Stimulated activated CD8-positive, alpha-beta memory T cell treated with anti-CD3 and anti-CD28 coated beads, Interleukin-2, amount 100 ng/mL, for 1 hour (primary cell): ENCODE data around the gene RGL4.

Source experiments
- DNase-seq, 2 donors: peaks; one replicate each; pipeline ENCODE4 v3.0.0-alpha.2; 2020; ENCODE audit warnings: low read depth in 2 of 2

The RGL4 gene

GRCh38 chr22:23681026-23681809, 9.6 kb upstream of the RGL4 start:
- no peak for DNase-seq

- no peak for DNase-seq
Observed at GRCh38 chr22:23682077-23682476, 8.7 kb upstream of the RGL4 start.

- no peak for DNase-seq
Observed at GRCh38 chr22:23682827-23683355, 7.9 kb upstream of the RGL4 start.

GRCh38 chr22:23683545-23683944, 7.3 kb upstream of the RGL4 start:
- no peak for DNase-seq

GRCh38 chr22:23684026-23684425, 6.8 kb upstream of the RGL4 start:
- no peak for DNase-seq

DNA sequence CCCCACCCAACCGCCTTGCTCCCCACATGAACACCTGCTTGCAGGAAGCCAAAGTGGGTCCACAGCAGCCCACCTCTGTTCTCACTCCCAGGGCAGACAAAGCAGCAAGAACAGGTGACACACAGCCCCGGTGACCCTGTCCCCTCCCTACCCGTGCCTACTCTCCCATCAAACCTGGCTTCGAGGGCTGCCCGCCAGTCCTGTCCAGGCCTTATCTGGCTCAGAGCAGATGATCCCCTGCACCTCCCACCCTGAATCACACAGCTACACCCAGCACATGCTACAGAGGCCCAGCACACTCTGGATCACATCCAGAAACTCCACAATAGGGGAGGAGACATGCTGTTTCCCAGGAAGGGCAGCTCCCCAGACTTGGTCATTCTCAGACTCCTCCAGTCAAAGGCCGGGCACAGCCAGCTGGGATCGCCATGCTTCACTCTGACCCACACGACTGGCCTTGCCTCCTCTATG, 6.2 kb upstream of the RGL4 start:
- no peak for DNase-seq

- DNase-seq = no peak
Observed at GRCh38 chr22:23685205-23685784, 5.5 kb upstream of the RGL4 start.

GRCh38 chr22:23686416-23687024, 4.3 kb upstream of the RGL4 start:
- DNase-seq = no peak

DNA sequence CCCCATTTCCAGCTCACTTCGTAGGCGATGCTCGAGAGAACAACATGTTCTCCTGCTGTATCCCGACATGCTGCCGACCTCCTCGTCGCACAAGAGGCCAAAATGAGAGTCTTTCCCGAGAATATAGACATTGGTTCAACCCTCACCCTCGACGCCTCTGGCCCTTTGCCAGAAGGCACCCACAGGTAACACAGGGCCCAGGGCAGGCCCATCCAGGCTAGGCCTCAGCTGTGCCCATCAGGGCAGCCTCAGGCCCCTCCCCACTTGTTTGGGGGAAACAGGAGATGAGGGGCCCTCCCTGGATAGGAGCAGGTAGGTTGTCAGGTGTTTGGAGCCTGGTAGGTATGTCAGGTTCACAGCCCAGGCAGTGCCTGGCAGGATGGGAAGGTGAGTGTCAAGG, 2.7 kb upstream of the RGL4 start:
- DNase-seq = no peak

- no peak for DNase-seq
Observed at GRCh38 chr22:23688571-23688970, 2.2 kb upstream of the RGL4 start.

GRCh38 chr22:23689414-23689813, 1.4 kb upstream of the RGL4 start:
- DNase-seq = no peak

DNA sequence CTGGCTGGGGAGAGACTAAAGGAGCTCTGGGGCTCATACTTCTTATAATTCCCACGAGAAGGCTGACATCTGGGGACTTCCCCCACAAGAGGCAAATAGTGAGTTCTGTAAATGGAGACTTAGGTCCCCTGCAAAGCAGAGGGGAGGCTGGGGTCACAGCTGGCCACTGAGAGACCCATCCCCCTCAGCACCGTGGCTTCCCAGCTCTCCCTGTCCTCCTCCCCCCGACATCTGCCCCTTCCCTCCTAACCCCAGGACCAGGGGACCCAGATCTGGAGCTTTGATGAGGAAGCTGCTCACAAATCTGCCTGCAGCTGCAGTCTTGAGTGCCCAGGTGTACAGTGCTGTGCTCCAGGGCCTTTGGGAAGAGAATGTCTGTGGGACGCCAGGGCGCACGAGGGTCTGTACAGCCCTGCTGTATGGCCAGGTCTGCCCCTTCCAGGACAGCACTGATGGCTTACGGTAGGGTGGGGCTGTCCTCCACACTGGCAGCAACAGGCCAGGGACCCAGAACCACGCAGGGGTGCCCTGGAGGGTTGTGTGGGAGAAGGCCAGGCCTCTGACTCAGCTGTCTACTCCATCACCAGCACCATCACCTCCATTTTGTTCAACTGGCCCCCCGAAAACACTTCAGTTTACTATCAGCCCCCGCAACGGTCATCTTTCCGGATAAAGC, 1.1 kb downstream of the RGL4 start:
- DNase-seq = no peak

DNA sequence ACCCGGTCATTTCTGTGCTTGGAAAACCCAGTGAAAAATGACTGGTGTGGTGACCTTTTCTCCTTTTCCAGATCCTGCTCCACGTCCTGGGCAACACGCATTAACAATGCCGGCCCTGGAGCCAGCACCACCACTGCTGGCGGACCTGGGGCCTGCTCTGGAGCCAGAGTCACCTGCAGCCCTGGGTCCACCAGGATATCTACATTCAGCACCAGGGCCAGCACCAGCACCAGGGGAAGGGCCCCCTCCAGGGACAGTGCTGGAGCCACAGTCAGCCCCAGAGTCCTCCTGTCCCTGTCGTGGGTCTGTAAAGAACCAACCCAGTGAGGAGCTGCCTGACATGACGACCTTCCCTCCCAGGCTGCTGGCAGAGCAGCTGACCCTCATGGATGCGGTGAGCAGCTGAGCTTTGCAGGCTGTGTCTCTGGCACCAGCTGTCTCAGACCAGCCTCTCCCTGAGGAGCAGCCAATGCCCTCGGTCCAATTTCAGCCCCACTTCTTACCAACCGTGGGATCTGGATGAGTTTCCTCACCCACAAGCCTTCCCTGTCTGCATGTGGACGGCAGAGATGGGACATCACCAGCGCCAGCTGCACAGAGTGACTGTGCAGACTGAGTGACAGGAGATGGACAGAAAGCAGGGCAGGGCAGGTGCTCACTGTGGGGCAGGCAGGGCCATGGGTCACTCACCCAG, 1.9 kb downstream of the RGL4 start:
- no peak for DNase-seq

DNA sequence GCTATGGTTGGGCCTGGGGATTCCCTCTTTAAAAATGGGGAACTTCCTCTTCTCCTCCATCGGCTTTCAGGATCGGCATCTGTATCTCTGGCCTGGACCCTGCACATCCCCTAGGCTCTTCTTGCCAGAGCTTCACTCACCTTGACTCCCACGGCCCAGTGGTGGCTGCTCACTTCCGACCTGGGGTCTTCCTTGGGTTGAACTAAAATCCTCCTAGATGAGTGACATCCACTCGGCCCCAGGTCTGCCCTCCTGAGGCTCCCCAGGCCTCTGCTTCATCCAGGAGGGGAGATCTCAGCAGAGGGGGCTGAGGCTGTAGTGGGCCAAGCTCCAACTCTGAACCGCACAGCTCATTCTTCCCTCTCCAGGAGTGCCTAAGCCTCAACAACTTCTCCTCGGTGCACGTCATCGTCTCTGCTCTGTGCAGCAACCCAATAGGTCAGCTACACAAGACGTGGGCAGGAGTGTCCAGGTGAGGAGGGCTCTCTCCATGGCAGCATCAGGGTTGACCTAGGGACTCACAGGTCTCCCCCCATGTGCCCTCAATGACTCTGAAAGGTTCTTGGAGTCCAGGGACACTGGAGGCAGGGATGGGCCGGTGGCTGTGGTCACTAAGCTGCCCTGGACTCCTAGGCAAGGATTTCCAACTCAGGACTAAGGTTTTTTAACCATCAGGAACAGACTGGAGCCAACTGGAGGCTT, 3.3 kb downstream of the RGL4 start:
- no peak for DNase-seq

DNA sequence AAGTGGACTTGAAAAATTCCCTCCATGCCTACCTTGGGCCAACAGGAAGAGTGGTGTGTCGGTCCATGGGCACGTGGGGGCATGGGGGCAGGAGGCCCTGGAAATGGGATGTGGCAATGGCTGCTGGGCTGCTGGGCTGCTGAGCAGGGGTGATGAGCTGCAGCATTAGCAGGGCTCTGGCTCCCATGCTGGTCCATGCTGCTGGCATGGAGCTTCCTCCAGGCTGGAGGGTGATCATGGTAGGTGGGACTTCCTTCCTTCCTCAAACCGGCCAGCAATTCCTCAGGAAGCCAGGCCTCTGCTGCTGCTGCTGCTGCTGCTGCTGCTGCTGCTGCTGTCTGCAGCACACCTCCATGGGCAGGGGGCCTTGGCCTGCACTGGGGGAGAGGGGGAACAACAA, 4.3 kb downstream of the RGL4 start:
- no peak for DNase-seq

GRCh38 chr22:23695571-23696325, 4.9 kb downstream of the RGL4 start:
- DNase-seq = no peak

DNA sequence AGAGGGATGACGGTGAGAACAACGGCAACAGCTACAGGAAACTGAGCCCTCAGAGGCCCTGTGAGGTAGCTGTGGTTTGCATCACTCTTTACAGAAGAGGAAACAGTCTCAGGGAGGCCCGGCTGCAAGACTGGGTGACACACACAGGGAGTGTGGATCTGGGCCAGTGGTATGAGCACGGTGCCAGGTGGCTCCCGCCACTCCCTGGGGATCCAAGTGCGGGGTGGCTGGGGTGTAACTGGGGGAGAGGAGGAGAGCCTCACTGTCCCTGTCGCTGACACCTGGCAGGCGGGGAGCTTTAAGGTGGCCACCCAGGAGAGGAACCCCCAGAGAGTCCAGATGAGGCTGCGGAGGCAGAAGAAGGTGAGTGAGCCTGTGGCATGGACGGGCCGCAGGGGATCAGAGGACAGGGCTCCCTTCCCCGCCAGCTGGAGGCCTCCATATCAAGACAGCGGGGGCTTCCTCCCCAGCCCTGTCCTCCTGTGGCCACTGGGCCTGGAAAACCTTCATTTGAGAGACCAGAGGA, 5.6 kb downstream of the RGL4 start:
- DNase-seq = peak; percentile 44 to 57

GRCh38 chr22:23697031-23697970, 6.5 kb downstream of the RGL4 start:
- no peak for DNase-seq

GRCh38 chr22:23698094-23698493, 7.3 kb downstream of the RGL4 start:
- no peak for DNase-seq
